Measurements from ENCODE around the gene PERCC1. TPM values are rescaled to one million over a fixed set of nuclear protein-coding genes. Genes with fewer than 3 reads are reported as not detected.

The PERCC1 gene
- total and polyA plus RNA-seq, 2 donors (not counting 1 experiment from before 2014, with no cell fraction given), result not detected

DNA sequence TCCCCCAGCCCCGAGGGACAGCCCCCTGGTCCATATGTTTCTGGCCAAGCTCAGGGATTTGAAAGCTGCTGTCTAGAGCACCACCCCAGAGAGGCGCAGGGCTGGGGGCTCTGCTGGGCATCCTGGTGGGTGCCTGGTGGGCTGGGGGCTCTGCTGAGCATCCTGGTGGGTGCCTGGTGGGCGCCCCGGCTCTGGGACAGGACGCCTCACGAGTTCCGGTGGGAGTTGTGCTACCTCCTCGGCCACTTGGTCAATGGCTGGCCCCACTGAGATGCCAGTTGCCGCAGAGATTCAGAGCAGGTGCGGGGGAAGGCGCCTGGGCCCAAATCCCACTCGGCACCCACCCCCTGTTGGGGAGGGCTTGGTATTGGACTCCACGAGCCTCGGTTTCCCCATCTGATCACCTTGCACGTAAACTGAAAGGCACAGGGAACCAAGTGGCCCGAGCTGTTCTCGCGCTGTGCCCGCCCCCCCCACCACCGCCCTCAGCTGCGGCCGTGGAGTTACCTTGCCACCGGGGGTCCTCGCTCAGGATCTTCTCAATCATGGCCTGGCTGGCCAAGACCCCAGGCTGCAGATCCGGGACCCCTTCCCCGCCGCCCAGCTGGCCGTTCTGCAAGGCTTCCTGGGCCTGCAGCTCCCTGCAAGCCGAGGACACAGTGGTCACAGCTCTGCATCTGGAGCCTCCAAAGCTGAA, 29.7 kb upstream of the PERCC1 start:
- Histone ChIP-seq H2AFZ (ENCODE audit: low read length) (no peak overlapping the region), H3K9me3 (ENCODE audit: control insufficient read depth, insufficient read depth, low read depth, low read length) (no peaks in the 10 kb centered on the region), H3K27ac (ENCODE audit: insufficient read depth, low read length) (no peak overlapping the region), H3K4me3 (replicated peaks in 1 of 4; ENCODE audit: control extremely low read depth in 1 of 4, insufficient read depth in 1 of 4, low read depth in 3 of 4, low read length in 4 of 4) (no peak overlapping the region), H3K4me2 (ENCODE audit: extremely low read depth, insufficient read depth, low read length) (no peak overlapping the region), H3K9ac (ENCODE audit: insufficient read depth, low read length) (no peak overlapping the region), H3K36me3 (ENCODE audit: control insufficient read depth, insufficient read depth, low read length) (peaks cover 3% of the 10 kb centered on the region), H3K27me3 (ENCODE audit: control insufficient read depth, insufficient read depth, low read length) (no peaks in the 10 kb centered on the region), H3K79me2 (ENCODE audit: control insufficient read depth, insufficient read depth, low read length) (no peaks in the 10 kb centered on the region), H4K20me1 (ENCODE audit: control insufficient read depth, extremely low read depth, insufficient read depth, low read length) (no peaks in the 10 kb centered on the region), H3K4me1 (ENCODE audit: control insufficient read depth, extremely low read depth, insufficient read depth, low read length) (no peaks in the 10 kb centered on the region)
- DNase-seq (ENCODE audit: low read depth in 2 of 2), result no peak
- TF ChIP-seq, protein P1, sequence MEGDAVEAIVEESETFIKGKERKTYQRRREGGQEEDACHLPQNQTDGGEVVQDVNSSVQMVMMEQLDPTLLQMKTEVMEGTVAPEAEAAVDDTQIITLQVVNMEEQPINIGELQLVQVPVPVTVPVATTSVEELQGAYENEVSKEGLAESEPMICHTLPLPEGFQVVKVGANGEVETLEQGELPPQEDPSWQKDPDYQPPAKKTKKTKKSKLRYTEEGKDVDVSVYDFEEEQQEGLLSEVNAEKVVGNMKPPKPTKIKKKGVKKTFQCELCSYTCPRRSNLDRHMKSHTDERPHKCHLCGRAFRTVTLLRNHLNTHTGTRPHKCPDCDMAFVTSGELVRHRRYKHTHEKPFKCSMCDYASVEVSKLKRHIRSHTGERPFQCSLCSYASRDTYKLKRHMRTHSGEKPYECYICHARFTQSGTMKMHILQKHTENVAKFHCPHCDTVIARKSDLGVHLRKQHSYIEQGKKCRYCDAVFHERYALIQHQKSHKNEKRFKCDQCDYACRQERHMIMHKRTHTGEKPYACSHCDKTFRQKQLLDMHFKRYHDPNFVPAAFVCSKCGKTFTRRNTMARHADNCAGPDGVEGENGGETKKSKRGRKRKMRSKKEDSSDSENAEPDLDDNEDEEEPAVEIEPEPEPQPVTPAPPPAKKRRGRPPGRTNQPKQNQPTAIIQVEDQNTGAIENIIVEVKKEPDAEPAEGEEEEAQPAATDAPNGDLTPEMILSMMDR (conservative IDR thresholded peaks at IDR 0.05 in 1 of 2, IDR thresholded peaks at IDR 0.05 in 1 of 2; ENCODE audit: low read depth in 1 of 2, low read length in 2 of 2), result no peak
- no peak for TF ChIP-seq EZH2 (IDR thresholded peaks at IDR 0.05; ENCODE audit: low read length, missing control alignments)

DNA sequence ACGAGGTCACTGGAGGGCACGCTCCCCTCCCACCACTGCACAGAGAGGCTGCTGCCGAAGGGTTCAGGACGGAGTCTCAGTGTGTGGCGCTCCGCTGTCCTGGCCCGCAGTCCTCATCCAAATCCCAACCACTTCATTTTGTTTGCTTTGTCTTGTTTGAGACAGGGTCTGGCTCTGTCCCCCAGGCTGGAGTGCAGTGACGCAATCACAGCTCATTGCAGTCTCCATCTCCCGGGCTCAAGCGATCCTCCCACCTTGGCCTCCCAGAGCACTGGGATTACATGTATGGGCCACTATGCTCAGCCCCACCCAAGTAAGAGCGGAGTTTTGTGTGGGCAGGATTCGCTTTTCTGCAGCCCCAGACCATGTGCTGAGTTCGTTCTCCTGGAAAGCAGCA, 29.1 kb upstream of the PERCC1 start:
- H3K9ac ChIP-seq (ENCODE audit: insufficient read depth, low read length), result no peak overlapping the region

DNA sequence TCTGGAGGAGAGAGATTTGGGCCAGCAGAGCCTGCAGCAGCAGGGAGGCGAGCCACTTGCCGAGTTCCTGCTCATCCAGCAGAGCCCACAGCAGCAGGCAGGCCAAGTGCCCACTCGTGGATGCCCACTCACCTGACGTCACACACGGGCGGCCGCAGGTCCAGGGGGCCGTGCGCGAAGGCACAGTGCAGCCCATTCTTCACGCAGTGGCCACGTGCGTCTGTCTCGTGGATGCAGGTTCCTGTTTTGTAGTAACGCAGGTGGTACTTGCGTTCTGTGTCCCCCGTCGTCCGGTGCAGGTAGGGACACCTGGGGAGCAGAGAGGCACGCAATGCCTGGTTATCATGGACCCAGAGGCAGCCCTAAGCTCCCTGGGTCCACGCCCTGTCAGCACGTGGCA, 27.8 kb upstream of the PERCC1 start:
- Histone ChIP-seq H3K4me2 (ENCODE audit: extremely low read depth, insufficient read depth, low read length) (no peak overlapping the region), H3K4me1 (ENCODE audit: control insufficient read depth, extremely low read depth, insufficient read depth, low read length) (no peaks in the 10 kb centered on the region), H3K36me3 (ENCODE audit: control insufficient read depth, insufficient read depth, low read length) (peaks cover 3% of the 10 kb centered on the region), H3K9me3 (ENCODE audit: control insufficient read depth, insufficient read depth, low read depth, low read length) (no peaks in the 10 kb centered on the region), H2AFZ (ENCODE audit: low read length) (no peak overlapping the region), H4K20me1 (ENCODE audit: control insufficient read depth, extremely low read depth, insufficient read depth, low read length) (no peaks in the 10 kb centered on the region), H3K79me2 (ENCODE audit: control insufficient read depth, insufficient read depth, low read length) (no peaks in the 10 kb centered on the region), H3K9ac (ENCODE audit: insufficient read depth, low read length) (no peak overlapping the region), H3K27ac (ENCODE audit: insufficient read depth, low read length) (no peak overlapping the region), H3K4me3 (replicated peaks in 1 of 4; ENCODE audit: control extremely low read depth in 1 of 4, insufficient read depth in 1 of 4, low read depth in 3 of 4, low read length in 4 of 4) (no peak overlapping the region), H3K27me3 (ENCODE audit: control insufficient read depth, insufficient read depth, low read length) (no peaks in the 10 kb centered on the region)
- DNase-seq (ENCODE audit: low read depth in 2 of 2), result no peak
- TF ChIP-seq EZH2 (IDR thresholded peaks at IDR 0.05; ENCODE audit: low read length, missing control alignments), result no peak
- TF ChIP-seq, protein P1 (conservative IDR thresholded peaks at IDR 0.05 in 1 of 2, IDR thresholded peaks at IDR 0.05 in 1 of 2; ENCODE audit: low read depth in 1 of 2, low read length in 2 of 2), result no peak

More for the DNA sequence above, 29.1 kb upstream of the PERCC1 start:
- Histone ChIP-seq H2AFZ (ENCODE audit: low read length) (no peak overlapping the region), H3K27ac (ENCODE audit: insufficient read depth, low read length) (no peak overlapping the region), H3K4me3 (replicated peaks in 1 of 4; ENCODE audit: control extremely low read depth in 1 of 4, insufficient read depth in 1 of 4, low read depth in 3 of 4, low read length in 4 of 4) (no peak overlapping the region), H4K20me1 (ENCODE audit: control insufficient read depth, extremely low read depth, insufficient read depth, low read length) (no peaks in the 10 kb centered on the region), H3K4me2 (ENCODE audit: extremely low read depth, insufficient read depth, low read length) (no peak overlapping the region), H3K36me3 (ENCODE audit: control insufficient read depth, insufficient read depth, low read length) (peaks cover 3% of the 10 kb centered on the region), H3K9me3 (ENCODE audit: control insufficient read depth, insufficient read depth, low read depth, low read length) (no peaks in the 10 kb centered on the region), H3K4me1 (ENCODE audit: control insufficient read depth, extremely low read depth, insufficient read depth, low read length) (no peaks in the 10 kb centered on the region), H3K79me2 (ENCODE audit: control insufficient read depth, insufficient read depth, low read length) (no peaks in the 10 kb centered on the region), H3K27me3 (ENCODE audit: control insufficient read depth, insufficient read depth, low read length) (no peaks in the 10 kb centered on the region)
- DNase-seq (ENCODE audit: low read depth in 2 of 2), result no peak
- no peak for TF ChIP-seq EZH2 (IDR thresholded peaks at IDR 0.05; ENCODE audit: low read length, missing control alignments)
- TF ChIP-seq, protein P1 (conservative IDR thresholded peaks at IDR 0.05 in 1 of 2, IDR thresholded peaks at IDR 0.05 in 1 of 2; ENCODE audit: low read depth in 1 of 2, low read length in 2 of 2), result no peak
